Neuron (in vitro differentiated cells): ENCODE results near the gene MISP3.
"Not testable (repeated sequence)": the region's sequence is repeated elsewhere in the genome, so short reads cannot be mapped to it uniquely, and the experiment has no call there.

ENCODE experiments used
- H2AFZ ChIP-seq: one replicate; pipeline ENCODE4 v1.6.1; 2013; ENCODE audit warnings: low read depth, mild to moderate bottlenecking, inconsistent platforms, low read length, moderate library complexity
- H3K27me3 ChIP-seq: one replicate; pipeline ENCODE4 v1.6.1; 2013; ENCODE audit warnings: low read length; ENCODE audit not compliant: insufficient read depth
- H3K36me3 ChIP-seq: one replicate; pipeline ENCODE4 v1.6.1; 2013; ENCODE audit warnings: low read length; ENCODE audit not compliant: insufficient read depth
- H3K4me1 ChIP-seq: one replicate; pipeline ENCODE4 v1.6.1; 2013; ENCODE audit warnings: low read length; ENCODE audit not compliant: insufficient read depth
- H3K4me3 ChIP-seq: 2 replicates; pipeline ENCODE4 v1.5.1; 2013; ENCODE audit warnings: mild to moderate bottlenecking, low read length, moderate library complexity
- H3K9me3 ChIP-seq: one replicate; pipeline ENCODE4 v1.6.1; 2013; ENCODE audit warnings: low read length

Gene MISP3

DNA sequence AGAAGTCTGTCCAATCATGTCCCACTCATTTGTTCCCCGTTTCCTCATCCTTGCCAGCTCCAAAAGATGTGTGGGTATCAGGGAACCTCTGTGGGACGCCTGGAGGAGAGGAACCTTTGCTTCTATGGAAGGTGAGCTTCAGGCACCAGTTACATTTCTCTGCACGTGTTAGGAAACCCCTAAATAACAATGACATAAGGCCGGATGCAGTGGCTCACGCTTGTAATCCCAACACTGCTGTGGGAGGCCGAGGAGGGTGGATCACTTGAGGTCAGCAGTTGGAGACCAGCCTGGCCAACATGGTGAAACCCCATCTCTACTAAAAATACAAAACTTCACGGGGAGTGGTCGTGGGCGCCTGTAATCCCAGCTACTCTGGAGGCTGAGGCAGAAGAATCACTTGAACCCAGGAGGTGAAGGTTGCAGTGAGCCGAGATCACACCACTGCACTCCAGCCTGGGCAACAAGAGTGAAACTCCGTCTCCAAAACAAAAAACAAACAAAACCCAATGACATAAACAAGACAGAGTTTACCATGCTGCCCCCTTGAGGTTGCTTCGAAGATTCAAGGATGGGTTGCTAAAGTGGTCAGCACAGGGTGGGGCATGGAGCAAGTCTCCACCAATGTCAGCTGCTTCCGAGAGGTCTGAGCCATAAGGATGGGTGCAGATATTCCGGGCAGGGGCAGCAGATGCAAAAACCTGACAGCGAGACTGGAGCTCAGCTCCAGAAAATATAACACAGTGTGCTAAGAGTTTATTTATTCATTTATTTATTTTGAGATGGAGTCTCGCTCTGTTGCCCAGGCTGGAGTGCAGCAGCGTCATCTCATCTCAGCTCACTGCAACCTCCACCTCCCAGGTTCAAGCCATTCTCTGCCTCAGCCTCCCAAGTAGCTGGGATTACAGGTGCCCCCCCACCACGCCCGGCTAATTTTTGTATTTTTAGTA lies 29.7 kb upstream of the MISP3 start:
- H3K4me1 ChIP-seq, H3K4me3 ChIP-seq, H3K9me3 ChIP-seq, H2AFZ ChIP-seq, H3K36me3 ChIP-seq, H3K27me3 ChIP-seq: not testable (repeated sequence)

DNA sequence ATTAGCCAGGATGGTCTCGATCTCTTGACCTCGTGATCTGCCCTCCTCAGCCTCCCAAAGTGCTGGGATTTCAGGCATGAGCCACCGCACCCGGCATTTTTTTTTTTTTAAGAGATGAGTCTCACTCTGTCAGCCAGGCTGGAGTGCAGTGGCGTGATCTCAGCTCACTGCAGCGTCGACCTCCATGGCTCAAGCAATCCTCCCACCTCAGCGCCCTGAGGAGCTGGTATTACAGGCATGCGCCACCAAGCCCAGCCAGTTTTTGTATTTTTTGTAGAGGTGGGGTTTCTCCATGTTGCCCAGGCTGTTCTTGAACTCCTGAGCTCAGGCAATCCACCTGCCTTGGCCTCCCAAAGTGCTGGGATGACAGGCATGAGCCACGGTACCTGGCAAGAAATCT lies 24.7 kb upstream of the MISP3 start:
- H3K36me3 ChIP-seq, H2AFZ ChIP-seq, H3K27me3 ChIP-seq, H3K9me3 ChIP-seq, H3K4me3 ChIP-seq, H3K4me1 ChIP-seq: not testable (repeated sequence)

DNA sequence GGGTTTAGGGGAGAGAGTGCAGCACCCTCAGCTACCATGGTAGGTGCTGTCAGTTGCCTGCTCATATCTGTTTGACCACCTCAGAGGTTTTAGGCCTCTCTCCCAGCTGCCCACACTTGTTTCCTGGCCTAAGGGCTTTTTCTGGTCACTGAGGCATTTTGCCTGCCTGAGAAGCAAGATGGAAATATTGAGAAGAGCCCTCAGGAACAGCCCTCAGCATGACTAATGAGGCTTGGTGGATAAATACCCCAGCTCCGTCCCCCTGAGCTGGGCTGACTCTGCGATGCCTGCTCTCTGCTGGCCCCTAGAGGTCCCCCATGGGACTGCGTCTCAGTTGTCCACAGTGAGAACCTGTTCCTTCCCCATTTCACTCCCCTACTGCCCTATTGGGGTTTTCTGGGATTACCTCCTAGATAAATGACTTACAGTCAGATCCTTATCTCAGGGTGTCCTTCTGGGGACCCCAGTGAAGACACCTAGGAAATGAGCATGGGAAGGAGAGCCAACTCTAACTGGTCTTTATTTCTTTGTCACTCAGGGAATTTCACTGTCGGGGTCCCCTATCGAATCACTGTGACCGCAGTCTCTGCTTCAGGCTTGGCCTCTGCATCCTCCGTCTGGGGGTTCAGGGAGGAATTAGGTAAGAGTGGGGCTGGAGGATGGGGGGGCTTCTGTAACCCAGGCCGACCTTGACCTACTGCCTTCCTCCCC lies 24.0 kb upstream of the MISP3 start:
- Histone ChIP-seq H3K27me3 (no peaks in the 10 kb centered on the region), H3K9me3 (peaks cover 2% of the 10 kb centered on the region), H3K4me1 (no peaks in the 10 kb centered on the region), H3K4me3 (no peak overlapping the region), H3K36me3 (no peaks in the 10 kb centered on the region), H2AFZ (no peak overlapping the region)

DNA sequence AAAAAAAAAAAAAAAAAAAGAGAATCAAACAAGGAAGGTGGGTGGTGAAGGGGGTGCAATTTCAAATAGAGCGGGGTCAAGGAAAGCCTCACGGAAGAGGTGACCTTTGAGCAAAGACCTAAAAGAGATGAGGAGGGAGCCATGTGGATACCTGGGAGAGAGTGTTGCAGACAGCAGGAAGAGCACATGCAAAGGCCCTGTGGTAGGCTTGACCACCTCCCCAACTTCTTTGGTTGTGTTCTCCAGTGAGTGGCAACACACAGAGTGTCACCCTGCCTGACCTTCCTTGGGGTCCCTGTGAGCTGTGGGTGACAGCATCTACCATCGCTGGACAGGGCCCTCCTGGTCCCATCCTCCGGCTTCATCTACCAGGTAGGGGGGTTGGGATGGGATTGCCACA lies 22.1 kb upstream of the MISP3 start:
- peaks cover 2% of the 10 kb centered on the region for H3K9me3 ChIP-seq
- no peaks in the 10 kb centered on the region for H3K27me3 ChIP-seq
- no peak overlapping the region for H3K4me3 ChIP-seq
- H2AFZ ChIP-seq: no peak overlapping the region
- H3K4me1 ChIP-seq: no peaks in the 10 kb centered on the region
- no peaks in the 10 kb centered on the region for H3K36me3 ChIP-seq

DNA sequence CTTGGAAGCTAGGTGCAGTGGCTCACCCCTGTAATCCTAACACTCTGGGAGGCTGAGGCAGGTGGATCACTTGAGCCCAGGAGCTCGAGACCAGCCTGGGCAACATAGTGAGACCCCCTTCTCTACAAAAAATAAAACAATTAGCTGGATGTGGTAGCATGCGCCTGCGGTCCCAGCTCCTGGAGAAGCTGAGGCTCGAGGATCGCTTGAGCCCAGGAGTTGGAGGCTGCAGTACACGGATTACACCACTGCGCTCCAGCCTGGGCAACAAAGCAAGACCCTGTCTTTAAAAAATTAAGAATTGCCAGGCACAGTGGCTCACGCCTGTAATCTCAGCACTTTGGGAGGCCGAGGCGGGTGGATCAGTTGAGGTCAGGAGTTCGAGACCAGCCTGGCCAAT lies 21.6 kb upstream of the MISP3 start:
- not testable (repeated sequence) for H3K9me3 ChIP-seq, H3K36me3 ChIP-seq, H3K4me1 ChIP-seq, H2AFZ ChIP-seq, H3K4me3 ChIP-seq, H3K27me3 ChIP-seq

DNA sequence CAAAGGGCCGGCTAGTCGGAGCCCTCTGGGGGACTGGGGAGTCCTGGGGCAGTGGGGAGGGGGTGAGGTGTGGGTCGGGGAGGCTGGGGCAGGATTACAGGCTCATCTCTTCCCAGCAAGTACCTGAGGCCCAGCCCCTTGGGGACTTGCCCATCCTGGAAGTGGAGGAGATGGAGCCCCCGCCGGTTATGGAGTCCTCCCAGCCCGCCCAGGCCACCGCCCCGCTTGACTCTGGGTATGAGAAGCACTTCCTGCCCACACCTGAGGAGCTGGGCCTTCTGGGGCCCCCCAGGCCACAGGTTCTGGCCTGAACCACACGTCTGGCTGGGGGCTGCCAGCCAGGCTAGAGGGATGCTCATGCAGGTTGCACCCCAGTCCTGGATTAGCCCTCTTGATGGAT lies 20.6 kb upstream of the MISP3 start:
- Histone ChIP-seq H2AFZ (no peak overlapping the region), H3K4me1 (no peaks in the 10 kb centered on the region), H3K4me3 (no peak overlapping the region), H3K9me3 (peaks cover 2% of the 10 kb centered on the region), H3K27me3 (peaks cover 10% of the 10 kb centered on the region), H3K36me3 (no peaks in the 10 kb centered on the region)

DNA sequence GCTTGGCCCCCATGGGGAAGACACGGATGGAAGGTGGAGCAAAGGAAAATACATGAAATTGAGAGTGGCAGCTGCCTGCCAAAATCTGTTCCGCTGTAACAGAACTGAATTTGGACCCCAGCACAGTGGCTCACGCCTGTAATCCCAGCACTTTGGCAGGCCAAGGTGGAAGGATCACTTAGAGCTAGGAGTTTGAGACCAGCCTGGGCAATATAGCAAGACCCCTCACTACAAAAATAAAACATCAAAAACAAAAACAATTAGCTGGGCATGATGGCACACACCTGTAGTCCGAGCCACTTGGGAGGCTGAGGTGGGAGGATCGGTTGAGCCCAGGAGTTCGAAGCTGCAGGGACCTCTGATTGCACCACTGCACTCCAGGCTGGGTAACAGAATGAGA lies 20.1 kb upstream of the MISP3 start:
- Histone ChIP-seq H3K36me3 (no peaks in the 10 kb centered on the region), H3K9me3 (peaks cover 2% of the 10 kb centered on the region), H2AFZ (no peak overlapping the region), H3K27me3 (peaks cover 10% of the 10 kb centered on the region), H3K4me3 (no peak overlapping the region), H3K4me1 (no peaks in the 10 kb centered on the region)

DNA sequence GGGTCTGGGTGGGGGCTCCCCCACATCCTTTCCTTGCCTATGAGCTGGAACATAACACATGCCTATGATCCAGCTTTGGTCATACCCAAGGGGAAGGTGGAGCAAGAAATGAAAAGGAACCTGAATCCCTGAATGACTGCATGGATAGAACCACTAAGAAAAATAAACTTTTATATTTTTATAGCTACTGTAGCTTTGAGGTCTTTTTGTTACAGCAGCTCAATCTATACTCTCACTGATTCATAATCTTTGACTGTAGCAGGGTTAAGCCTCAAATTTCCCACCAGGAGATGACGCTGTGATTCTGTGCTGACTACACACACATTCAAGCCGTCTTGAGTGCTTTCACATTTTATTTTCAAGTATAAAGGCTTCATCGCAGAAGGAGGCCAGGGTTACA lies 19.6 kb upstream of the MISP3 start:
- peaks cover 2% of the 10 kb centered on the region for H3K9me3 ChIP-seq
- H3K4me3 ChIP-seq: no peak overlapping the region
- peaks cover 10% of the 10 kb centered on the region for H3K27me3 ChIP-seq
- no peaks in the 10 kb centered on the region for H3K36me3 ChIP-seq
- no peak overlapping the region for H2AFZ ChIP-seq
- peaks cover 1% of the 10 kb centered on the region for H3K4me1 ChIP-seq

DNA sequence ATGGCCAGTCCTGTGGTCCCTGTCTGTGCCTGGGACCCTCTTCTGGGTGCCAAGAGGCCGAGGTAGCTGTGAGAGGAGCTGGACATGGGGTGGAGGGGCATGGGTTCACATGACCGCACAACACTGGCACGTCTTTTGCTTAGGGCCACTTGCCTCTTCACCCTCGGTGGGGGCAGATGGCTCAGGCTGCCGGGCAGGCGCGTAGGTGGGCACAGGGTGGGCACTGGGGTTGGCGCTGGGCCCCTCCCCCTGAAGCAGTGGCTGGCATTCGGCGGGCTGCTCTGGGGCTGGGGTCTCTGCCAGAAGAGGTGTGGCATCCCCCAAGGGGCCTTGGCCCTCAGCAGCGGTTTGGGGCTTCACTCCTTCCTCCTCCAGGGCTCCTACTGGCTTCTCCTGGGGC lies 19.1 kb upstream of the MISP3 start:
- H3K4me3 ChIP-seq: no peak overlapping the region
- H3K36me3 ChIP-seq: no peaks in the 10 kb centered on the region
- H2AFZ ChIP-seq: no peak overlapping the region
- peaks cover 4% of the 10 kb centered on the region for H3K4me1 ChIP-seq
- peaks cover 13% of the 10 kb centered on the region for H3K27me3 ChIP-seq
- peaks cover 2% of the 10 kb centered on the region for H3K9me3 ChIP-seq

DNA sequence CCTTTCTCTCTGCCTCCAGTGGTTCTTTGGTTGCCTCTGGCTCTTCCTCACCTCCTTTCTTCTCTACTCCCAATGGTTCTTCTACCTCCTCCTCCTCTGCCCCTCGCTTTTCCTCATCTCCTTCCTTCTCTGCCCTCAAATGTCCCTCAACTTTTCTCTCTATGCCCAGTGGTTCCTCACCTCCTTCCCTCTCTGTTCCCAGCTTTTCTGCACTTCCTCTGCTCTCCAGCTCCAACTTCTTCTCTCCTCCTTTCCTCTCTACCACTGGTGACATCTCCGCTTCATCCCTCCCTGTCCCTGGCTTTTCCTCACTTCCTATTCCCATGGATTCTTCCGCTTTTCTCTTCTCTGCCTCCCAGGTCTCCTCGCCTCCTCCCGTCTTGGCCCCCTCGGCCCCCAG lies 18.5 kb upstream of the MISP3 start:
- peaks cover 4% of the 10 kb centered on the region for H3K4me1 ChIP-seq
- no peak overlapping the region for H3K4me3 ChIP-seq
- H3K27me3 ChIP-seq: peaks cover 16% of the 10 kb centered on the region
- peaks cover 2% of the 10 kb centered on the region for H3K9me3 ChIP-seq
- no peaks in the 10 kb centered on the region for H3K36me3 ChIP-seq
- no peak overlapping the region for H2AFZ ChIP-seq

DNA sequence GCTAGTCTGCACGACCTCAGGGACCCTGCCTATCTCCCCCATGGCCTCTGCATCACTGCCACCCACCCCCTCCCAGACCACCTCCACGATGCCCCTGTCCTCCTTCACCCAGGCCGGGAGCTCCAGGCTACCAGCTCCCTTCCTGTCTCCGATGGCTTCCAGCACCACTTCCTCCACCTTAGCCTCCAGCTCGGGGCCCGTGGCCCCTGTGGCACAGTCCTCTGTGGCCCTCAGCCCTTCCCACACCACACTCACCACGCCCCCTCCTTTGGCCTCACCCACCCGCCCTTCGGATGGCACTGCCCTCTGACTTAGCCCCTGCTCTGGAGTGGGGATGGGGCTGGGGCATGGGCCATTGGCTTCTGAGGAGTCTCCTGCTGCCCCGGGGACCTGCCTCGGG lies 17.9 kb upstream of the MISP3 start:
- Histone ChIP-seq H3K4me1 (peaks cover 7% of the 10 kb centered on the region), H3K4me3 (no peak overlapping the region), H2AFZ (no peak overlapping the region), H3K9me3 (peaks cover 2% of the 10 kb centered on the region), H3K27me3 (peaks cover 16% of the 10 kb centered on the region), H3K36me3 (no peaks in the 10 kb centered on the region)

DNA sequence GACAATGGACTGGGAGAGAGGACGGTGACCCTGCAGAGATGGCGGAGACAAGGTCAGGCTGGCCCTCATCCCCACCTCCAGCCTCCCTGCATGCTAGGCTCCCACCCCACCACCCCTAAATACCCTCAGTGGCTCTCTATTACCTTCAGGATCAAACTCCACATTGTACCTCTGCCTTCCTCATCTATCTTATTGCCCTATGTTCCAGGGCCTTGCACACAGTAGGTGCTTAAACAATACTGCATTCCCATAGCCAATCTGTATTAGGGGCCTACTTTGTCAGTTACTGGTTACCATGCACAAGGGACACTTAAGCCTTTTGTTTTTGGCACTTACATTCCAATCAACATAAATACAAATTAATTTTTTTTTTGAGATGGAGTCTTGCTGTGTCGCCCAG lies 17.2 kb upstream of the MISP3 start:
- Histone ChIP-seq H3K4me1 (peaks cover 8% of the 10 kb centered on the region), H3K36me3 (no peaks in the 10 kb centered on the region)

DNA sequence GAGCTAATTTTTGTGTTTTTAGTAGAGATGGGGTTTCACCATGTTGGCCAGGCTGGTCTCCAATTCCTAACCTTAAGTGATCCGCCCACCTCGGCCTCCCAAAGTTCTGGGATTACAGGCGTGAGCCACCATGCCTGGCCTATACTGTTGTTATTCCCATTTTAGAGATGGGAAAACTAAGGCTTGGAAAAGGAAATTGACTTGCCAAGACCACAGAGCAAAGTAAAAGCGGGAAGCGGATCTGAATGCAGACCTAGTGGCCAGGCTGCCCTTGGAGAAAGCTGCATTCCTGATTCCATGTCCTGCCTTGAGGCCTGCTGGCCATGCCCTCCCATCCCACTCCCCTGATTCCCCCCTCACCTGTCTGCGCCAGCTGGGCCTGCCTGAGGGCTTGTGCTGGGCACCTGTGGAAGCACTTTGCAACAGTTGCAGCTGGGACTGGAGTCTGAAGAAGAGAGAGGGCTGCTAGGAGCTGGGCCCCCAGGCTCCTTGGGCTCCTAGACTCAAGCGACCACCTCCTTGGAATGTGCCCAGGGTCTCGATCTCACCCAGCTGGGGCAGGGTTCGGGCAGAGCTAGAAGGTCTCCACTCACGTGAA lies 16.4 kb upstream of the MISP3 start:
- H2AFZ ChIP-seq: no peak overlapping the region
- peaks cover 2% of the 10 kb centered on the region for H3K9me3 ChIP-seq
- no peaks in the 10 kb centered on the region for H3K36me3 ChIP-seq
- H3K4me1 ChIP-seq: peaks cover 8% of the 10 kb centered on the region
- H3K4me3 ChIP-seq: no peak overlapping the region
- peaks cover 18% of the 10 kb centered on the region for H3K27me3 ChIP-seq

More for the DNA sequence above, 17.2 kb upstream of the MISP3 start:
- H2AFZ ChIP-seq: no peak overlapping the region
- H3K9me3 ChIP-seq: peaks cover 2% of the 10 kb centered on the region
- peaks cover 16% of the 10 kb centered on the region for H3K27me3 ChIP-seq
- H3K4me3 ChIP-seq: no peak overlapping the region
